ENCODE measurements around the gene HNRNPA1. TPM values are rescaled to one million over a fixed set of nuclear protein-coding genes. Genes with fewer than 3 reads are reported as not detected.

The HNRNPA1 gene
- total and polyA plus RNA-seq, 9 of the 15 experiments (the other 6 are each of a cell fraction or from before 2014, with no cell fraction given) = 1,166 to 2,703 (median 1,815) TPM

GRCh38 chr12:54294152-54294952 lies 13.8 kb downstream of the HNRNPA1 start (continued):
- peak; percentile 93 for TF ChIP-seq XRCC5 (IDR thresholded peaks at IDR 0.05; ENCODE audit: low read depth, low read length)
- TF ChIP-seq, protein P1, sequence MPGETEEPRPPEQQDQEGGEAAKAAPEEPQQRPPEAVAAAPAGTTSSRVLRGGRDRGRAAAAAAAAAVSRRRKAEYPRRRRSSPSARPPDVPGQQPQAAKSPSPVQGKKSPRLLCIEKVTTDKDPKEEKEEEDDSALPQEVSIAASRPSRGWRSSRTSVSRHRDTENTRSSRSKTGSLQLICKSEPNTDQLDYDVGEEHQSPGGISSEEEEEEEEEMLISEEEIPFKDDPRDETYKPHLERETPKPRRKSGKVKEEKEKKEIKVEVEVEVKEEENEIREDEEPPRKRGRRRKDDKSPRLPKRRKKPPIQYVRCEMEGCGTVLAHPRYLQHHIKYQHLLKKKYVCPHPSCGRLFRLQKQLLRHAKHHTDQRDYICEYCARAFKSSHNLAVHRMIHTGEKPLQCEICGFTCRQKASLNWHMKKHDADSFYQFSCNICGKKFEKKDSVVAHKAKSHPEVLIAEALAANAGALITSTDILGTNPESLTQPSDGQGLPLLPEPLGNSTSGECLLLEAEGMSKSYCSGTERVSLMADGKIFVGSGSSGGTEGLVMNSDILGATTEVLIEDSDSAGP (CRISPR knock-in tag; IDR thresholded peaks at IDR 0.05) = 0 out of 2 replicates have a peak, but pooled peaks have one; percentile 28
- TF ChIP-seq ZNF41 (CRISPR knock-in tag; conservative IDR thresholded peaks at IDR 0.05) = 0 out of 2 replicates have a peak, but pooled peaks have one; percentile 31
- no peak for TF ChIP-seq TCF7L2 (IDR thresholded peaks at IDR 0.05; ENCODE audit: low read depth, low read length)
- no peak for TF ChIP-seq ZNF717 (CRISPR knock-in tag; IDR thresholded peaks at IDR 0.05)
- TF ChIP-seq MCM5 (IDR thresholded peaks at IDR 0.05; ENCODE audit: low read depth) = no peak
- TF ChIP-seq SP1 (CRISPR knock-in tag; IDR thresholded peaks at IDR 0.05) = peak; percentile 77
- no peak for TF ChIP-seq ZNF143 (CRISPR knock-in tag; IDR thresholded peaks at IDR 0.05)
- no peak for TF ChIP-seq PCBP1 (IDR thresholded peaks at IDR 0.05; ENCODE audit: low read depth, low read length, poor library complexity, severe bottlenecking)
- TF ChIP-seq KLF1 (tag; IDR thresholded peaks at IDR 0.05) = no peak
- no peak for TF ChIP-seq EWSR1 (IDR thresholded peaks at IDR 0.05; ENCODE audit: borderline replicate concordance, low read depth, partially characterized antibody)
- TF ChIP-seq NFATC3 (IDR thresholded peaks at IDR 0.05) = no peak
- no peak; the same call in 1 of the 2 replicates for TF ChIP-seq NR1H2 (CRISPR knock-in tag; IDR thresholded peaks at IDR 0.05)
- no peak for TF ChIP-seq PREB (CRISPR knock-in tag; IDR thresholded peaks at IDR 0.05)
- no peak for TF ChIP-seq RBBP5 (IDR thresholded peaks at IDR 0.05; ENCODE audit: borderline replicate concordance, insufficient read depth, low read length, poor library complexity, severe bottlenecking)
- peak; percentile 72 for TF ChIP-seq LCOR (CRISPR knock-in tag; IDR thresholded peaks at IDR 0.05)
- TF ChIP-seq, protein P2, sequence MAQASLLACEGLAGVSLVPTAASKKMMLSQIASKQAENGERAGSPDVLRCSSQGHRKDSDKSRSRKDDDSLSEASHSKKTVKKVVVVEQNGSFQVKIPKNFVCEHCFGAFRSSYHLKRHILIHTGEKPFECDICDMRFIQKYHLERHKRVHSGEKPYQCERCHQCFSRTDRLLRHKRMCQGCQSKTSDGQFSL (CRISPR knock-in tag; IDR thresholded peaks at IDR 0.05) = no peak
- TF ChIP-seq, protein P2 (tag; IDR thresholded peaks at IDR 0.05) = no peak
- TF ChIP-seq ETV1 (tag; conservative IDR thresholded peaks at IDR 0.05; ENCODE audit: low read depth) = peak; percentile 54
- peak; percentile 59 for TF ChIP-seq CXXC5 (CRISPR knock-in tag; IDR thresholded peaks at IDR 0.05)
- TF ChIP-seq CREM (IDR thresholded peaks at IDR 0.05; ENCODE audit: low read depth) = peak; percentile 50; the same call in 1 of the 2 replicates
- TF ChIP-seq ELK3 (CRISPR knock-in tag; IDR thresholded peaks at IDR 0.05) = 0 out of 2 replicates have a peak, but pooled peaks have one; percentile 71
- TF ChIP-seq, protein P3, sequence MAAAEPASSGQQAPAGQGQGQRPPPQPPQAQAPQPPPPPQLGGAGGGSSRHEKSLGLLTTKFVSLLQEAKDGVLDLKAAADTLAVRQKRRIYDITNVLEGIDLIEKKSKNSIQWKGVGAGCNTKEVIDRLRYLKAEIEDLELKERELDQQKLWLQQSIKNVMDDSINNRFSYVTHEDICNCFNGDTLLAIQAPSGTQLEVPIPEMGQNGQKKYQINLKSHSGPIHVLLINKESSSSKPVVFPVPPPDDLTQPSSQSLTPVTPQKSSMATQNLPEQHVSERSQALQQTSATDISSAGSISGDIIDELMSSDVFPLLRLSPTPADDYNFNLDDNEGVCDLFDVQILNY (CRISPR knock-in tag; IDR thresholded peaks at IDR 0.05) = no peak

Data from K562 (cell line).